GM23248 (cell line): ENCODE measurements around the gene DIO1.

Source experiments
- EZH2 ChIP-seq: fragments of 200-600 bp; sonication (generic); IDR thresholded peaks from 2 replicates; pipeline ENCODE4 v1.6.1; 2018; ENCODE audit warnings: antibody characterized with exemption, mild to moderate bottlenecking; ENCODE audit not compliant: insufficient read depth, poor library complexity, severe bottlenecking
- EZH2phosphoT487 ChIP-seq: fragments of 200-600 bp; sonication (generic); IDR thresholded peaks from 2 replicates; pipeline ENCODE4 v1.6.1; 2018; ENCODE audit warnings: antibody characterized with exemption, moderate library complexity, mild to moderate bottlenecking, low read depth; ENCODE audit not compliant: insufficient read depth

GRCh38 chr1:53895421-53895820, 1.4 kb downstream of the DIO1 start:
- TF ChIP-seq EZH2 (no peak), EZH2phosphoT487 (no peak)
